ENCODE measurements around the gene CALCB.
"Not testable (repeated sequence)": the region's sequence is repeated elsewhere in the genome, so short reads cannot be mapped to it uniquely, and the experiment has no call there.

CALCB gene

GRCh38 chr11:15073361-15074205 is at the start of gene CALCB:
Gene CALCB (plus strand): TSS chr11:15073593. CDS start chr11:15074719, 1,126 bp downstream.
- DNase-seq = peak; percentile 50

GRCh38 chr11:15027011-15027410 is 46.4 kb upstream of the CALCB start:
- no peak for DNase-seq

DNA sequence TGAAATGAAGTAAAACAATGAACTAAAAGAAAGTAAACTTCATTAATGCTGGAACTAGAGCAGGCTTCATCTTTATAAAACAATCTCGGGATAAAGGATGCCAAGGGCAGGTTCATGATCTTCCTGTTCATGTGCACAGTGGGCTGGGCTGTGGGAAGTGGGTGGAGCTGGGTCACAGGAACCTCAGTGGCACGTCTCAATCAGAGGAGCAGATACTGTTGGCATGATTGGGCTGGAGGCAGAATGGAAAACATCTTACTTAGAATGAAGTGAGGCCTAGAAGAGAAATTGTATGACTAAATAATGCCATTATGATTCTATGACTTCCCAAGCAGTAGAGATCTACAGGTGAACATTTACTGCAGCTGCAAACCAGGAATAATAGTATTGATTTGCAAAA is 45.4 kb upstream of the CALCB start:
- DNase-seq = no peak

- no peak for DNase-seq
Observed at GRCh38 chr11:15028379-15028778, 45.0 kb upstream of the CALCB start.

DNA sequence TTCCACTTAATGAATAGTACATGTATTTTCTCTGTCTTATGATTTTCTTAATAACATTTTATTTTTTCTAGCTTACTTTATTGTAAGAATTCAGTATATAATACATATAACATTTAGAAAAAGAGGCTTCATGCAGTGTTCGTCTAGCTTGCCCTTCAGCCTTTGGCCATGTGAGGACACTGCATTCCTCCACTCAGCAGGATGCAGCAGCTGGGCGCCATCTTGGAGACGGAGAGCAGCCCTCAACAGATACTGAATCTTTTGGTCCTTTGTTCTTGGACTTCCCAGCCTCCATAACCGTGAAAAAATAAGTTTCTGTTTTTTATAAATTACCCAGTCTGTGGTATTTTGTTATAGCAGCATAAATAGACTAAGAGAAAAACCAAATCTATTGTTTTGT is 41.4 kb upstream of the CALCB start:
- DNase-seq = not testable (repeated sequence)

GRCh38 chr11:15034687-15035267 is 38.6 kb upstream of the CALCB start:
- no peak for DNase-seq

- DNase-seq = no peak
Observed at GRCh38 chr11:15035283-15035682, 38.1 kb upstream of the CALCB start.

- no peak for DNase-seq
Observed at GRCh38 chr11:15038963-15039362, 34.4 kb upstream of the CALCB start.

- DNase-seq = no peak
Observed at GRCh38 chr11:15045209-15045608, 28.2 kb upstream of the CALCB start.

GRCh38 chr11:15045891-15046290 is 27.5 kb upstream of the CALCB start:
- DNase-seq = no peak

- DNase-seq = not testable (repeated sequence)
Observed at GRCh38 chr11:15046673-15047072, 26.7 kb upstream of the CALCB start.

DNA sequence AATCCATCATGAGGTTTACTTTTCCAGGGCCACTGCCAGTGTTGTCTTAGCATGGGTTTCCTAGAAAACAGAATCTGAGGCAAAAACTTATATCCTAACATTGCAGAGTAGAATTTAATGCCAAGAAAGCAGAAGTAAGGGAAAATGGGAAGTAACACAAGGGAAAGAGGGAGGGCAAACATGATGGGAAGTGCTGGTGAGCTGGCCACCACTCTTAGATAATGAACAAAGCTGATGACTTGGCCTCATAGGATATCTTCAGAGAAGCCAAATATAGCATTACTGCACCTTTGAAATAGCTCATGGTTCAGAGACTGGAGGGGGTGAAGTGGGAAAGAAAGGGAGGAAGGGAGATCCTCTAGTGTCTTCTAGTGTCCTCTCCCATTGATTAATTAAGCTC is 24.8 kb upstream of the CALCB start:
- no peak for DNase-seq

DNA sequence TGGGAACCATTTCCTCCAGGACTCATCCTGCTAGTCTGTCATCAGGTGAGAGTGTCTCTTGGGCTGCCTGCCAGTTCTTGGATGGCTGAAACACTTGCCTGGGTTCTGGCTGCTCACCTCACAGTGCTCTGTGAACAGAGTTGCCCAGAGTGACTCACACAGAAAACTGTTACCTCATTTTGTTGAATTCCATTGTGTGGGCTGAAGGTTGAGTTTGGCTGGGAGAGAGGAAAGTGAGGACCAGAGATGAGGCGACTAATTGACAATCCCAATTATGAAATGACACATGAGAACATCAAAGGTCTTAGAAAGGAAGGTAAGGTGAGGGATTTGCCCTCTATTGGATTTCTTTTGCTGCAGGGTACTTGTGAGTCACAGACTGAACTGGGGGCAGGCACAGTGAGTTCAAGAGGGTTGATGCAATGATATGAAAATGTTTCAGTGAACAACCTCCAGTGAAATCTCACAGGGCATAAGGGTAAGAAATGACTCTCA is 20.2 kb upstream of the CALCB start:
- DNase-seq = no peak

- DNase-seq = no peak
Observed at GRCh38 chr11:15055620-15056356, 17.6 kb upstream of the CALCB start.

- DNase-seq = no peak
Observed at GRCh38 chr11:15057329-15057728, 16.1 kb upstream of the CALCB start.

DNA sequence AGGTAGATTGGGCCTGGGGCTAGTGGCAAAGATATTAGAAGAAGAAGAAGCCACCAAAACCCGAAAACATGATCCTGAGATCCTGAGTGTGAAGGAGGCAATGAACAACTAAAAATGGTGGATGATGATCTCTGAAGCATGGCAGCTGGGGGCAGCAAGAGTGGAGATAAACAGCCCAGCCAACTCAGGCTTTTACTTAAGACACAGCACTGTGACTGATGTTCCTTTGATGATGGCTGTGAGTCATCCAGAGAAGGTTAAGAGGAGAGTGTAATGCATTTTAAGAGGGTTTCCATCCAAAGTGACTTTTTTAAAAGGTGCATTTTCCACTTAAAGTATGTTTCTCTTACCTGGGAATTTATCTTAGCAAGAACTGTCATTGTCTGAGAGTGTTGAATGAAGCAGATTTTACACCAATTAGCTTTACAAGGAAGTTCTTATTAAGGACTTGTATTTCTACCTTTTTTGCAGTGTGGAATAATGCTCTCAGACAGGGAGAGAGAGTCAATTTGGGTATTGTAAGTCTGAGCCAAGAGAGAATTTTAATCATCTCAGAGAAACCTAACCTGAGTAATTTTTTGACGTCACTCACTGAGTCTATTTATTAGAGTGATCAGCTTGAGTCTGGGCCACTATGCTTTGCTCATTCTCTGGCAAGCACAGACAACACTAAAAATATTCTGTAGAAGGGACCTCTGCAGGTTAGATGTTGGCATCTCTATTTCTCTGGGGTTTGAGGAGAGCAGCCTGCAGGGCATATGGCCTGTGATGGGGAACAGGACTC is 14.1 kb upstream of the CALCB start:
- no peak for DNase-seq

DNA sequence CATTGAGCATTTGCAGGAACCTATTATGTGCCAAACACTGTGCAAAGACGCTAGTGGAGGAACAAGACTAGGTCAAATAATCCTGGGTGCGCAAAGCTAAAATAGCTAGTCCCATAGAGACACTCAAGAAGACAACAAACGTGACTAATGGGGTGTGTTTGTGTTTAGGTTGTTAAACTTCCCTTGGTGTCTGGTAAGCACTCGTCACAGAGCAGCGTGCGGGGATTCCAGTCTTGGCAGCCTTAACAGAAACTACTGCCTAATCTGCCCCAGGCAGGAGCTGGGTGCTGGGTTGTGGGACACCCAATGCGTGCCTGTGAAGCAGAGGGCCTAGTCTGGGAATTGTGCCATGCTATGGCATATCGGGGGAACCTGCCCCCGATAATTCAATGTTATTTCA is 10.8 kb upstream of the CALCB start:
- DNase-seq = no peak

GRCh38 chr11:15069751-15070150 is 3.6 kb upstream of the CALCB start:
- not testable (repeated sequence) for DNase-seq

DNA sequence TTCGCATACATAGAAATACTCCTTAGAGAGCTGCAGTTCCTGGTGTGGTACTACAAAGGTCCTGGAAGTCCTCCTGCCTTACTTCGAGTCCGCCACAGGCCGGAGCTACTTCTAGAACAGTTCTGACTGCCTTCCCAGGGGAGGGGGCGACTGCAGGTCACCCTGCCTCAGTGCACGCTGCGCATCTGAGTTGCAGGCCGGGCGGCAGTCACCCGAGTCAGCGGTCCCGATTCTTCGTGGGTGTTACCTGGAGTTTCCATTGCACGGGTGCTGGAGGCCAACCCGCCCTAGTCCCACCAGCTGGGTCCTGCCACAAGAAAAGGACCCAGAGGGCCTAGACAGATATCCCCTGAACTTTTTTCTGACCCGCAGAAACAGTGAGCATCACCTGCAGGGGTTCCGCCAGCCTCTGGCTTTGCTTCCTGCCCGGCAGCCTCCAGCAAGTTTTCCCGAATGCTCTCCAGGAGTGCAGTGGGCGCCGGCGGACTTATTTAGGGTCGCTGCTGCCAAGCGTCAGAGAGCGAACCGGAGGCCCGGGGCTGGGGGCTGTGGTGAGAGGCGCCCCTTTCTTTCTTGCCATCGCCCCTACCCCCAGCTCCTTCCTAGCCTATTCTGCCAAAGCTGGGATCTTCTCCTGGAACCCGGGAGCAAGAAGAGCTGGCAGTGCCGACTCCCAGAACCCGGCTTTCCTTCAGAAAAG is 1.7 kb upstream of the CALCB start:
- DNase-seq = no peak

DNA sequence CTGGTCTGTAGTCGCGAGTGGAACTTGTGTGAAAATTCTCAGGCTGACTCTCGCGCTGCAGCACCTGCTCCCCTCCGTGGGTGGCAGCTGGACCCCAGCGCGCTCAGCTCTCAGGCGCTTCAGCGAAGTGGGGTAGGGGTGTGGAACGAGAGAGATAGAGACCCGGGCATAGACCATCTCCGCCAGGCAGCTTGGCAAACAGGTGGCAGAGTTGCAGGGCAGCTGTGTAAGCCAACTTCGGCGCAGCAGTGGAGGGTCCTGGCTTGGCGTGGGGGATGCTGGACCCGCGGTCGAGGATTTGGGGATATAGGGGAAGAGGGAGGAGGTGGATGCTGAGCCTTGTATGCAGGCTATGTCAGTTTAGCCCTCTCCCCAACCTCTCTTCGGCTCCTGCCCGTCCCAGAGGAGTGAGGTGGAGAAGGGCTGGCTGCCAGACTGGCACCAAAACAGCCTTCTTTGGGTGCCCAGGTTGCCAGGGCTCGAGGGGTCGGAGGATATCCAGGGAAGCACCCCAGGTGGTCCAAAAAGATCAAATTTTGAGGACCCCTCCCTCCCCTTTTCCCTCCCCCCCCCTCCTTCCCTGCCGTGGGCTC is 746 bp upstream of the CALCB start:
- DNase-seq = no peak

All from right forelimb (tissue), 1 donor.